ENCODE data around the gene PSMA5. TPM values are rescaled to one million over a fixed set of nuclear protein-coding genes. Genes with fewer than 3 reads are reported as not detected.

The PSMA5 gene
- polyA plus RNA-seq, 1 donor (not counting 4 experiments of a cell fraction or from before 2014, with no cell fraction given), result 150 TPM

GRCh38 chr1:109404838-109405237 is 21.4 kb downstream of the PSMA5 start:
- H3K9me3 ChIP-seq (ENCODE audit: control insufficient read depth, low read depth, low read length), result no peaks in the 10 kb centered on the region

DNA sequence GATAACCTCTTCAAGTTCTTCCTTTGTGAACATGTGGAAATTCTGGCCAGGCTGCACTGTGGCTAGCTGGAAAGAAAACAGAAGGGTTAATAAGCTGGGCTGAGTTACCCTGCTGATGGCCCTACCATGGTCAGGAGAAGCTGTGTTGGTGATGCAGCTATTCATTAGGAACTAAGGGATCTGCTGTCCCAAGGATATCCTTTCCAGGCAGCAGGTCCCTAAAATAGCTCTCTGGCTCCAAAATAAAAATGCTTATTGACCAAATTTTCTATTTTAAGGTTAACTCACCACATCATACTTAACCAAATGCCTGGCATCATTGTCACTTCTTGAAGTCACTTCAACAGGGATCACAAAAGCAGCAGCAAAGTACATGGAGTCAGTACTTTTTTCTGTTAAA is 24.2 kb downstream of the PSMA5 start:
- FAIRE-seq, result no peak
- Histone ChIP-seq H3K9me1 (ENCODE audit: control insufficient read depth, extremely low read depth, insufficient read depth, low read length) (no peaks in the 10 kb centered on the region), H3K4me1 (ENCODE audit: control insufficient read depth, extremely low read depth, insufficient read depth, low read length) (peaks cover 6% of the 10 kb centered on the region), H3K4me2 (ENCODE audit: control insufficient read depth, extremely low read depth, insufficient read depth, low read depth, low read length) (no peak overlapping the region), H2AFZ (ENCODE audit: control insufficient read depth, low read length) (no peak overlapping the region), H4K20me1 (ENCODE audit: control insufficient read depth, extremely low read depth, insufficient read depth, low read length) (no peaks in the 10 kb centered on the region), H3K27ac (ENCODE audit: control insufficient read depth, insufficient read depth, low read length) (no peak overlapping the region), H3K9ac (ENCODE audit: control insufficient read depth, extremely low read depth, insufficient read depth, low read length) (no peak overlapping the region), H3K4me3 (ENCODE audit: control insufficient read depth in 2 of 3, extremely low read depth in 1 of 3, insufficient read depth in 2 of 3, low read depth in 1 of 3, low read length in 3 of 3) (no peak overlapping the region), H3K9me3 (ENCODE audit: control insufficient read depth, low read depth, low read length) (no peaks in the 10 kb centered on the region), H3K79me2 (ENCODE audit: control insufficient read depth, insufficient read depth, low read length) (no peaks in the 10 kb centered on the region), H3K36me3 (ENCODE audit: control insufficient read depth in 2 of 2, extremely low read depth in 1 of 2, insufficient read depth in 2 of 2, low read length in 2 of 2) (peaks cover 0 to 12% of the 10 kb centered on the region in 2 experiments), H3K27me3 (ENCODE audit: control insufficient read depth, extremely low read depth, insufficient read depth, low read length) (peaks cover 3% of the 10 kb centered on the region)
- dilution Hi-C loops (cut with MboI; ENCODE audit: extremely low pct_ligation_motif_present, low sequenced_read_pairs), result no loop called here
- TF ChIP-seq, protein P1, sequence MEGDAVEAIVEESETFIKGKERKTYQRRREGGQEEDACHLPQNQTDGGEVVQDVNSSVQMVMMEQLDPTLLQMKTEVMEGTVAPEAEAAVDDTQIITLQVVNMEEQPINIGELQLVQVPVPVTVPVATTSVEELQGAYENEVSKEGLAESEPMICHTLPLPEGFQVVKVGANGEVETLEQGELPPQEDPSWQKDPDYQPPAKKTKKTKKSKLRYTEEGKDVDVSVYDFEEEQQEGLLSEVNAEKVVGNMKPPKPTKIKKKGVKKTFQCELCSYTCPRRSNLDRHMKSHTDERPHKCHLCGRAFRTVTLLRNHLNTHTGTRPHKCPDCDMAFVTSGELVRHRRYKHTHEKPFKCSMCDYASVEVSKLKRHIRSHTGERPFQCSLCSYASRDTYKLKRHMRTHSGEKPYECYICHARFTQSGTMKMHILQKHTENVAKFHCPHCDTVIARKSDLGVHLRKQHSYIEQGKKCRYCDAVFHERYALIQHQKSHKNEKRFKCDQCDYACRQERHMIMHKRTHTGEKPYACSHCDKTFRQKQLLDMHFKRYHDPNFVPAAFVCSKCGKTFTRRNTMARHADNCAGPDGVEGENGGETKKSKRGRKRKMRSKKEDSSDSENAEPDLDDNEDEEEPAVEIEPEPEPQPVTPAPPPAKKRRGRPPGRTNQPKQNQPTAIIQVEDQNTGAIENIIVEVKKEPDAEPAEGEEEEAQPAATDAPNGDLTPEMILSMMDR (optimal IDR thresholded peaks at IDR 0.05 in 1 of 3, IDR thresholded peaks at IDR 0.05 in 1 of 3, conservative IDR thresholded peaks at IDR 0.05 in 1 of 3; ENCODE audit: extremely low read depth in 1 of 3, insufficient read depth in 2 of 3, low read length in 3 of 3), result no peak
- TF ChIP-seq EZH2 (IDR thresholded peaks at IDR 0.05; ENCODE audit: low read length), result no peak
- no peak for DNase-seq (ENCODE audit: low read depth, low spot score)

More at GRCh38 chr1:109404838-109405237, 21.4 kb downstream of the PSMA5 start:
- Histone ChIP-seq H3K36me3 (ENCODE audit: control insufficient read depth in 2 of 2, extremely low read depth in 1 of 2, insufficient read depth in 2 of 2, low read length in 2 of 2) (peaks cover 4 to 19% of the 10 kb centered on the region in 2 experiments), H3K27me3 (ENCODE audit: control insufficient read depth, extremely low read depth, insufficient read depth, low read length) (no peaks in the 10 kb centered on the region), H3K79me2 (ENCODE audit: control insufficient read depth, insufficient read depth, low read length) (peaks cover 4% of the 10 kb centered on the region), H3K27ac (ENCODE audit: control insufficient read depth, insufficient read depth, low read length) (no peak overlapping the region), H3K9me1 (ENCODE audit: control insufficient read depth, extremely low read depth, insufficient read depth, low read length) (no peaks in the 10 kb centered on the region), H3K4me3 (ENCODE audit: control insufficient read depth in 2 of 3, extremely low read depth in 1 of 3, insufficient read depth in 2 of 3, low read depth in 1 of 3, low read length in 3 of 3) (no peak overlapping the region), H3K9ac (ENCODE audit: control insufficient read depth, extremely low read depth, insufficient read depth, low read length) (no peak overlapping the region), H3K4me2 (ENCODE audit: control insufficient read depth, extremely low read depth, insufficient read depth, low read depth, low read length) (no peak overlapping the region), H4K20me1 (ENCODE audit: control insufficient read depth, extremely low read depth, insufficient read depth, low read length) (peaks cover 4% of the 10 kb centered on the region), H3K4me1 (ENCODE audit: control insufficient read depth, extremely low read depth, insufficient read depth, low read length) (no peaks in the 10 kb centered on the region), H2AFZ (ENCODE audit: control insufficient read depth, low read length) (no peak overlapping the region)
- TF ChIP-seq, protein P1 (optimal IDR thresholded peaks at IDR 0.05 in 1 of 3, IDR thresholded peaks at IDR 0.05 in 1 of 3, conservative IDR thresholded peaks at IDR 0.05 in 1 of 3; ENCODE audit: extremely low read depth in 1 of 3, insufficient read depth in 2 of 3, low read length in 3 of 3), result no peak
- no peak for TF ChIP-seq EZH2 (IDR thresholded peaks at IDR 0.05; ENCODE audit: low read length)
- no peak for DNase-seq (ENCODE audit: low read depth, low spot score)
- dilution Hi-C loops (cut with MboI; ENCODE audit: extremely low pct_ligation_motif_present, low sequenced_read_pairs), result no loop called here
- no peak for FAIRE-seq
